Transverse colon (tissue), 4 donors: ENCODE measurements around the gene CKMT2. TPM values are rescaled to one million over a fixed set of nuclear protein-coding genes. Genes with fewer than 3 reads are reported as not detected.

Experiments
- DNase-seq: peaks from one replicate; pipeline ENCODE4 v3.0.0-alpha.2; 2019
- H3K27ac ChIP-seq, 4 donors: fragments of 200-600 bp; sonication (generic); 2 replicates each; pipeline ENCODE4 v1.5.1; 2016 to 2018; ENCODE audit warnings: inconsistent platforms in 4 of 4
- H3K27me3 ChIP-seq: fragments of 200-600 bp; sonication (generic); 2 replicates; pipeline ENCODE4 v1.5.1; 2017; ENCODE audit warnings: inconsistent platforms
- H3K36me3 ChIP-seq, 4 donors: fragments of 200-600 bp; sonication (generic); 2 replicates each; pipeline ENCODE4 v1.5.1; 2017 to 2019; ENCODE audit warnings: inconsistent platforms in 4 of 4
- H3K4me1 ChIP-seq, 4 donors: fragments of 200-600 bp; sonication (generic); 2 replicates each; pipeline ENCODE4 v1.5.1; 2017 to 2020; ENCODE audit warnings: inconsistent platforms in 4 of 4
- H3K4me3 ChIP-seq, 4 donors: fragments of 200-600 bp; sonication (generic); 1 replicate in 1 of 4; 2 replicates in 3 of 4; pipeline versions ENCODE4 v1.5.1 to v1.6.1; 2017 to 2019; ENCODE audit warnings: inconsistent platforms in 4 of 4
- H3K9me3 ChIP-seq, 2 donors: fragments of 200-600 bp; sonication (generic); 2 replicates each; pipeline ENCODE4 v1.5.1; 2017 to 2019; ENCODE audit warnings: inconsistent platforms in 2 of 2
- EP300 ChIP-seq: sonication (generic); formaldehyde crosslinking; IDR thresholded peaks from one replicate; pipeline ENCODE4 v1.6.1; 2017; ENCODE audit warnings: antibody characterized with exemption, low read depth
- POLR2A ChIP-seq: fragments of 450-650 bp; IDR thresholded peaks from one replicate; pipeline ENCODE4 v1.6.1; 2016; ENCODE audit warnings: antibody characterized with exemption, mild to moderate bottlenecking, moderate library complexity
- POLR2AphosphoS5 ChIP-seq, 3 donors: sonication (generic); formaldehyde crosslinking; IDR thresholded peaks; one replicate each; pipeline ENCODE4 v1.6.1; 2016; ENCODE audit warnings: antibody characterized with exemption in 3 of 3
- WGBS, 2 donors: methylation state at CpG; one replicate each; pipeline ENCODE4 v1.1.5; 2018; ENCODE audit warnings: low coverage in 1 of 2; 5-methylcytosine and 5-hydroxymethylcytosine counted together
- in situ Hi-C, 4 donors: fragments of 200-750 bp; cut with MboI; loops; one replicate each; pipeline versions ENCODE4 v1.15.0 to v1.15.1; 2017; ENCODE audit warnings: low sequenced_read_pairs in 3 of 4, low pct_ligation_motif_present in 1 of 4, low pct_unique_long_range_greater_than_20kb in 1 of 4
- intact Hi-C: fragments of 100-400 bp; cut with DNase I; formaldehyde crosslinking; loops from one replicate; pipeline ENCODE4 v1.15.1; 2023; ENCODE audit warnings: low total_unique reads
- total RNA-seq, 4 donors: library from RNA; depleted of rRNA; stranded (reverse); fragments of >200 nt; gene quantifications; one replicate each; pipeline ENCODE4 v1.1.0, GENCODE V29; 2016
- TF ChIP-seq, protein P1 (sequence below), 5 experiments: fragments of 200-600 bp in 3 of 5; fragments of 450-650 bp in 2 of 5; sonication (generic) in 3 of 5; IDR thresholded peaks; 1 replicate in 2 of 5; 2 replicates in 3 of 5; pipeline ENCODE4 v1.5.1; 2016 to 2017; ENCODE audit warnings: antibody characterized with exemption in 5 of 5, inconsistent platforms in 3 of 5, mild to moderate bottlenecking in 2 of 5, moderate library complexity in 1 of 5

The CKMT2 gene
- total RNA-seq, 4 donors from 2014 or later = 0.79 to 17.1 (median 5.1) TPM

DNA sequence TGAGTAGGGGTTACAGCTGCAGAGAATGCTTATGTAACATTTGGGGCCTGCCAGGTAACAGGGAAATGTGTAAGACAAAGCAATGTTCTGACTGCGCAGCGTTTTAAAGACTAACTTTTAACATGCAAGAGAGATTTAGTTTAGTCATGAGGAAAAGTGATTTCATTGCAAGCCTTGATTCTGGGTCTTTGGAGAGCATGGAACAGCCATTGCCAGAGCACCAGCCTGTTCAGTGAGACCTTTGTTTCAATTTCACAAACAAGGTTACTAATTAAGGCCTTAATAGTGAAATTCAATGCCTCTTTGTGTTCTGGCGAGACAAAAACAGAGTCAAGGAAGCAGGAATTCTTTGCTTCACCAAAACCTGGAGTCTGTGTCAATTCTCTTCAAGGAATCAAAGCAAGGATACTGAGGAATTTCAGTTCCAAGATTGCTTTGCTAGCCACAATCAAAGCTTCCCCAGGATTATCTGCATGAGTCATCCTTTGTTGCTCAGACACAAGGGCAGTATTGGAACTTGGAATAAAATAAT is 14.4 kb downstream of the CKMT2 start:
- H3K27me3 ChIP-seq = no peaks in the 10 kb centered on the region
- whole genome bisulfite sequencing, 2 donors = 84% methylated on average over 2 to 3 of the region's 3 CpGs
- no peak overlapping the region for H3K4me3 ChIP-seq

GRCh38 chr5:81249240-81249639 is 16.1 kb downstream of the CKMT2 start:
- intact Hi-C loops = no loop called here
- WGBS, 2 donors = 88 to 96% methylated on average over 3 to 4 of the region's 4 CpGs

More for the DNA sequence above, 14.4 kb downstream of the CKMT2 start:
- TF ChIP-seq POLR2AphosphoS5 (IDR thresholded peaks at IDR 0.05) (no peak), POLR2A (no peak), EP300 (no peak)
- TF ChIP-seq, protein P1, sequence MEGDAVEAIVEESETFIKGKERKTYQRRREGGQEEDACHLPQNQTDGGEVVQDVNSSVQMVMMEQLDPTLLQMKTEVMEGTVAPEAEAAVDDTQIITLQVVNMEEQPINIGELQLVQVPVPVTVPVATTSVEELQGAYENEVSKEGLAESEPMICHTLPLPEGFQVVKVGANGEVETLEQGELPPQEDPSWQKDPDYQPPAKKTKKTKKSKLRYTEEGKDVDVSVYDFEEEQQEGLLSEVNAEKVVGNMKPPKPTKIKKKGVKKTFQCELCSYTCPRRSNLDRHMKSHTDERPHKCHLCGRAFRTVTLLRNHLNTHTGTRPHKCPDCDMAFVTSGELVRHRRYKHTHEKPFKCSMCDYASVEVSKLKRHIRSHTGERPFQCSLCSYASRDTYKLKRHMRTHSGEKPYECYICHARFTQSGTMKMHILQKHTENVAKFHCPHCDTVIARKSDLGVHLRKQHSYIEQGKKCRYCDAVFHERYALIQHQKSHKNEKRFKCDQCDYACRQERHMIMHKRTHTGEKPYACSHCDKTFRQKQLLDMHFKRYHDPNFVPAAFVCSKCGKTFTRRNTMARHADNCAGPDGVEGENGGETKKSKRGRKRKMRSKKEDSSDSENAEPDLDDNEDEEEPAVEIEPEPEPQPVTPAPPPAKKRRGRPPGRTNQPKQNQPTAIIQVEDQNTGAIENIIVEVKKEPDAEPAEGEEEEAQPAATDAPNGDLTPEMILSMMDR (IDR thresholded peaks at IDR 0.05) = no peak
- no peak for DNase-seq
- in situ Hi-C loops = no loop called here
- intact Hi-C loops = no loop called here
- Histone ChIP-seq H3K27ac (no peak overlapping the region), H3K4me1 (no peaks in the 10 kb centered on the region), H3K9me3 (no peaks in the 10 kb centered on the region), H3K36me3 (no peaks in the 10 kb centered on the region)

DNA sequence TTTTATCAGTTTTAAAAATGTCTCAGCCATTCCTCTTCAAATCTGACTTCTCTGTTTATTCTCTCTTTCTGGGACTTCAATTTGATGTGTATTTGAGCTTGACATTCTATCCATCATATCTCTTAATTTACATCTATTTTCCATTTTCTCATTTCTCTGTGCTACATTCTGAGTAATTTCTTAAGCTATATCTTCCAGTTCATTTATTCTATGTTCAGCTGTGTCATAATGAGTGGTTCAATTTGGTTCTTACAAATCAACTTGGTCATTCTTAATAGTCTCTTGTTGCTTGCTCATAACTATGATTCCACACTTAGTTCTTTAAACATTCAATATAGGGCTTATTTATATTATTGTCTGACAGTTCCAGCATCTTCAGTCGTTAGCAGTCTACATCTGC is 16.9 kb downstream of the CKMT2 start:
- intact Hi-C loops = no loop called here
- Histone ChIP-seq H3K27ac (no peak overlapping the region), H3K4me3 (no peak overlapping the region), H3K4me1 (no peaks in the 10 kb centered on the region), H3K9me3 (no peaks in the 10 kb centered on the region), H3K27me3 (no peaks in the 10 kb centered on the region), H3K36me3 (no peaks in the 10 kb centered on the region)
- in situ Hi-C loops = no loop called here
- 86 to 100% methylated on average over 1 of the region's 1 CpG for WGBS, 2 donors
- TF ChIP-seq EP300 = no peak
- no peak for DNase-seq

More at GRCh38 chr5:81249240-81249639, 16.1 kb downstream of the CKMT2 start:
- no peak for DNase-seq
- Histone ChIP-seq H3K36me3 (no peaks in the 10 kb centered on the region), H3K4me1 (no peaks in the 10 kb centered on the region), H3K4me3 (no peak overlapping the region), H3K27ac (no peak overlapping the region), H3K27me3 (no peaks in the 10 kb centered on the region), H3K9me3 (no peaks in the 10 kb centered on the region)
- no peak for TF ChIP-seq EP300
- no peak for TF ChIP-seq POLR2A
- TF ChIP-seq, protein P1 (IDR thresholded peaks at IDR 0.05) = no peak
- TF ChIP-seq POLR2AphosphoS5 (IDR thresholded peaks at IDR 0.05) = no peak
- in situ Hi-C loops = no loop called here

GRCh38 chr5:81251922-81252321 is 18.8 kb downstream of the CKMT2 start:
- WGBS, 2 donors = 69 to 81% methylated on average over 4 to 5 of the region's 5 CpGs
- DNase-seq = no peak
- intact Hi-C loops = no loop called here
- Histone ChIP-seq H3K36me3 (no peaks in the 10 kb centered on the region), H3K27me3 (no peaks in the 10 kb centered on the region), H3K4me3 (no peak overlapping the region), H3K9me3 (no peaks in the 10 kb centered on the region), H3K4me1 (no peaks in the 10 kb centered on the region), H3K27ac (no peak overlapping the region)
- in situ Hi-C loops = no loop called here
- TF ChIP-seq POLR2AphosphoS5 (IDR thresholded peaks at IDR 0.05) = no peak
- no peak for TF ChIP-seq EP300
- no peak for TF ChIP-seq POLR2A

DNA sequence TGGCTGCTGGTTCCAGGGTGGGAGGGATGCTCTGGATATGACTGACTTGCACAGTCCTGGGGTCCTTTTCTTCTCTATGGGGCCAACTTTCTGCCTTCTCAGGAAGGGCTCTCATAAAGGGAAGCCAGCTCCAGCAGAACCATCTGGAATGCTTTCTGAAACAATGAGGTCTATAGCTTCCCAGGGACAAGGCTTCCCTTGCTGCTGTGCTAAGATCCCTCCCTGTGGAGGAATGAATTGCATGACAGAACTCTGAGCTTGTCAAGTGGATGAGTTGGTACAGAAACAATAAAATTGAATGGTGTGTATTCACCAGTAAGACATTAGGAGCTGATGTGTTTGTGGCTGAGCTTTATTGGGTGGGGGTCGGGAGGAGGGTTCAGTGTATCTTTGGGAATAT is 19.8 kb downstream of the CKMT2 start:
- no peaks in the 10 kb centered on the region for H3K36me3 ChIP-seq
- no peak for DNase-seq
- TF ChIP-seq, protein P1 (IDR thresholded peaks at IDR 0.05) = no peak
- TF ChIP-seq EP300 (no peak), POLR2A (no peak), POLR2AphosphoS5 (IDR thresholded peaks at IDR 0.05) (no peak)
- intact Hi-C loops = no loop called here
- no peak overlapping the region for H3K27ac ChIP-seq
- H3K4me3 ChIP-seq = no peak overlapping the region
- no peaks in the 10 kb centered on the region for H3K27me3 ChIP-seq
- no peaks in the 10 kb centered on the region for H3K9me3 ChIP-seq
- no peaks in the 10 kb centered on the region for H3K4me1 ChIP-seq
- in situ Hi-C loops = no loop called here
- 90 to 97% methylated on average over 1 of the region's 1 CpG for WGBS, 2 donors
